GM21786 (cell line): ENCODE data around the gene EMC8.

ENCODE experiments used
- ATAC-seq: cut with Tn5 transposase; IDR thresholded peaks from one replicate; pipeline ENCODE4 v1.9.1; 2021; ENCODE audit not compliant: unreplicated experiment

The EMC8 gene

DNA sequence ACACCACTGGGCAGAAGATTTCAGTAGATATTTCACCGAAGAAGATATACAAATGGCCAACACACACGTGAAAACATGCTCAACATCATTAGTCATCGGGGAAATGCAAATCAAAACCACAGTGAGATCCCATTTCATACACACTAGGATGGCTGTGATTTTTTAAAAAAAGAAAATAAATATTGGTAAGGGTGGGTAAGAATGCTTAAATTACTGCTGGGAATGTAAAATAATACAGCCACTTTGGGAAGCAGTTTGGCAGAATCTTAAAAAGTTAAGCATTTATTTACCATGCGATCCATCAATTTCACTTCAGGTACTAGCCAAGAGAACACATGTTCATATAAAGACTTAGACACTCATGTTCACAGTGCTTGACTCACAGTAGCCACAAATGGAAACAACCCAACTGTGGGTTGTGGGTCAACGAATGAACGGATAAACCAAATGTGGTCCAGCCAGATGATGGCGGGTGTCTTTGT, 42.0 kb downstream of the EMC8 start:
- ATAC-seq: peak; percentile 31

DNA sequence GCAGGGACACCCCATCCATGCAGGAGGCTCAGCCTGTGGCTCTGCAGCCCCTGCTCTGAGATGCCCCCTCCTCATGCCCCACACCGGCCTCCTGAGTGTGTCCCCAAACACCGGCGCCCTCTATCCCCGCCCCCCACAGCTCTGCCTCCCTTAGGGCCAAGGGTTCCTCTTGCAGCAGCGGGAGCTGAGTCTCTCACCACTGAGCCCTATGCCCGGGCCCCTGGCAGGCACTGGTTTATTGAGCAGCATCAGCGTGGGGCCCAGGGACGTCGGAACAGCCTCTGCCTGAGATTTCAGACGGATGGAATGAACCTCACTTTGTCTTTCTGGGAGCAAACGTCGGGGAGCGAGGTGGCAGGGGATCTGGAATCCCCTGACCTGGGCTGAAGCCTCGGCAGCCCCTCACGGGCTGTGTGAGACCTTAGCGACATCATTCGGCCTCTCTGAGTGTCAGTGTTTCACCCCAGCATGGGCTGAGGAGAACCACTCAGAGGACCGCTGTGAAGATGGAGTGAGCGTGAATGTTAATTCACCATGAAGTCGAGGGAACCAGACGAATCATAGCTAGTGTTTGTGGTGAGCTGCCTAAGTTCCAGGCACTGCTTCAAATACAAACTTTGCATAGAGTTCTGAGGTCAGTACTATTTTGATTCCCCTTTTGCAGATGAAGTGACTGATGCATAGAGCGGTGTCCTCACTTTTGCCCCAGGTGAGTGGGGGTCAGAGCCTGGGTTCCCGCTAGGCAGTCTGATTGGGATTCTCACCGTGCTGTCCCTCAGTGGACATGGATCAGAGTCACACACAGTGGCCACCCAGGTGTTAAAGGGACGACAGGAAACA, 43.2 kb downstream of the EMC8 start:
- ATAC-seq: no peak

DNA sequence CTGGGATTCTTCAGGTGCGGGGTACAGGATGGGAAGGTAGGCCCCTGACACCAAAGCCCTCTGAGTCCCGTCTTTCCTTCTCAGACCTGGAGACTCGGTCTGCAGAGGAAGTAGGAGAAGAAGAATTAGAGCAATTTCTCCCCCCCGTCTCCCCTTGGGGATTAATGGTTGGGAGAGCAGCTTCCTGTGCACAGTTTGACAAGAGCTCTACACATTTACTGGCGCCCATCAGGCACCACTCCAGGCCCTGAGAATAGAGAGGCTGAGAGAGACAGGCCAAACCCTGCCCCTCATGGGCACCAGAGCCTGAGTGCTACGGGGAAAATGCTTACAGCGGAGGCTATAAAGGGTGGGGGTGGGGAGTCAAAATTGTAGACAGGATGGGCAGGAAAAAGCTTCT, 44.9 kb downstream of the EMC8 start:
- no peak for ATAC-seq

DNA sequence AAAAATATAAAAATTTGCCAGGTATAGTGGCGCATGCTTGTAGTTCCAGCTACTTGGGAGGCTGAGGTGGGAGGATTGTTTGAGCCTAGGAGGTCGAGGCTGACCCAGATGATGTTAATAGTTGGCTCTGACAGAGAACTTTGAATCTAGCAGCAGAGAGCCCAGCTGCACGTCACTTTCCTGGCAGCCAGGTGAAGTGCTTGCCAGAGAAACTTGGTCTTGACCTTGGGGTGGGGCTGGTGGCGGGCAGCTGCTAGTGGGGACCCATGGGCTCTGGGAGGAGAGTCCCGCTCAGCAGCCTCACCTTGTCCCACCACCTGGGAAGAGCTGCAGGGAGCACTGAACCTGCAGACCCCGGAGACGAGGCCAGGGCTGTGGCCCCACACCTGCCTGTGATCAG, 45.4 kb downstream of the EMC8 start:
- ATAC-seq: no peak

DNA sequence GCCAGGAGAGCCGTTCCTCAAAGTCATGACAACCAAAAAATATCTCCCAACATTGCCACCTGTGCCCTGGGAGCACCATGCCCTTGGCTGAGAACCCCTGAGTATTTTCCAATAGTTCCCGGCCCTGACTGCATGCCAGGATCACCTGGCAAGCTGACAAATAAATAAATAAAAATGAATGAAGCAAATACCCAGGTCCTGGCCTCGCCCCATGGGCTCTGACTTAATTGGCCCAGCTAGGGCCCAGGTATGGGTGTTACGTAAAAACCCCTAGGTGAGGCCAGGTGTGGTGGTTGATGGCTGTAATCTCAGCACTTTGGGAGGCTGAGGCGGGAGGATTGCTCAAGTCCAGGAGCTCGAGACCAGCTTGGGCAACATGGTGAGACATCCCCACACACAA, 45.8 kb downstream of the EMC8 start:
- ATAC-seq: no peak

DNA sequence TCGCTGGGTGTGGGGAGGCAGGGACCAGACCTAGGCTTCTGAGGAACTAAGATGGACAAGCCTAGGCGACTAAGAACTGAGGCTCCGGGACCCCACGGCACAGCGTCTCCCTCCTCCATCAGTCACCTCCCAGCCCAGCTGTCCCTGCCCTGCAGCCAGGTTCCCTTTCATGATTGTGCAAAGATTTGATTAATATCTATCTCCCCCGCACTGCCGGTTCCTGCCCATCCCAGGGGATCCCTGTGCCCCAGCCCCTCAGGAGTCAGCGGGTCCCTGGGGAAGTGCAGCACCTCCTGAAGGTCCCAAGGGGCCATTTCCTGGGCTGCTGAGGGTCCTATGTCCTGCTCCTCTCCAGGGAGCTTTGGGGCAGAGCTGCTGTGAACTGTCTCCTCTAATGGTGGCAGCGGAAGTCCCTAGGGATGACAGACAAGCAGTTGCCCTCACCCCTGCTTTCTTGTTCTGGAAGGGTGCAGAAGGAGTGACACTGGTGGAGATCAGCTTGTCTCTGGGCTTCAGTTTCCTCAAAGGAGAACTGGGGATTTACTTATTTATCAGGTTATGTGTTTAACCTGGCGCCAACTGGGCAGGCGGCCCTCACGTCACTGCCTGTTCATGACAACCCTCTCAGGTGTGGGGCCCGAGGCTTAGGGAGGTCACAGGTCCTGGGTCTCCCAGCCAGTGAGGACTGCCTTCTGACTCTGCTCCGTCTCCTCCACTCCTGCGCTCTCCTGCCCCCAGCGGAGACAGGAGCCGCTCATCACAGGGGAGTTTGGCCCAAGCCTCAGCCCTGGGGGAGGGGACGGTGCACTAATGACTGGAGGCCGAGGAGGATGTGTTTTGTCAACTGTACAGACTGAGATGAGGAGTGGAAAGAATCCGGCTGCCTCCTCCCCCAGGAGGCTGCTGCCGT, 46.6 kb downstream of the EMC8 start:
- ATAC-seq: no peak

DNA sequence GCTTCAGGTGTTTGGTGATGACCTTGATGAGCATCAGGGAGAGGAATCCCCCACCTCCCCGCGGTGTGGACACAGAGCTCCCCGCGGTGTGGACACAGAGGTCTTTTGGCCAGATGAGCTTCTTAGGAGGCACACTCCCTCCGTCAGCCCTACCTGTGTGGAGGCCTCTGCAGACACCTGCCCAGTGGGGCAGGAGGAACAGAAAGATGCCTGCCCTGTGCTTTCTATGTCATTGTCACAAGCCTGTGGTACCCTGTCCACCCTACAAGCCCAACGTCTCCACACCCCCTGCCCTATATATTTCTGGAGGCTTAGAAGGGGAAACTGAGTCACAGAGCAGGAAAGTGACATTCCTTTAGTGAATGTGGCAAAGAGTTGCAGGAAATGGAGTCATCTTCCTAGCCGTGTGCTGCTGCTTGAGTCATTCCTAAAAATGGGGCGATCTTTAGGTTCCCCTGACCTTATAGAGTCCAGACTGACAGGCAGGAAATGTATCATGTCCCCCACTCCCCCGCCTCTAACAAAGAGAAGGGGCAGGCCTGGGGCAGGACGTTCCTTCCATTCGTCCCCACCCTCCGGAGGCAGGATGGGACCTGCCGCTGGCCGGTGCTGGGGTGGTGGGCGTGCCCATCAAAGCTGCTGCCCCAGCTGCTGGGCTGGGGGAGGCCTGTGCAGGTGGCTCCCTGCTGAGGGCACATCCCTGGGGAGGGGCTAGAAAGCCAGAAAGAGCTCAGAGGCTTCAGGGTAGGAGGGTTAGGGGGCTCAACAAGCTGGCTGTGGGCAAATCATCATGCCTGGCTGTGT, 47.4 kb downstream of the EMC8 start:
- ATAC-seq: no peak

DNA sequence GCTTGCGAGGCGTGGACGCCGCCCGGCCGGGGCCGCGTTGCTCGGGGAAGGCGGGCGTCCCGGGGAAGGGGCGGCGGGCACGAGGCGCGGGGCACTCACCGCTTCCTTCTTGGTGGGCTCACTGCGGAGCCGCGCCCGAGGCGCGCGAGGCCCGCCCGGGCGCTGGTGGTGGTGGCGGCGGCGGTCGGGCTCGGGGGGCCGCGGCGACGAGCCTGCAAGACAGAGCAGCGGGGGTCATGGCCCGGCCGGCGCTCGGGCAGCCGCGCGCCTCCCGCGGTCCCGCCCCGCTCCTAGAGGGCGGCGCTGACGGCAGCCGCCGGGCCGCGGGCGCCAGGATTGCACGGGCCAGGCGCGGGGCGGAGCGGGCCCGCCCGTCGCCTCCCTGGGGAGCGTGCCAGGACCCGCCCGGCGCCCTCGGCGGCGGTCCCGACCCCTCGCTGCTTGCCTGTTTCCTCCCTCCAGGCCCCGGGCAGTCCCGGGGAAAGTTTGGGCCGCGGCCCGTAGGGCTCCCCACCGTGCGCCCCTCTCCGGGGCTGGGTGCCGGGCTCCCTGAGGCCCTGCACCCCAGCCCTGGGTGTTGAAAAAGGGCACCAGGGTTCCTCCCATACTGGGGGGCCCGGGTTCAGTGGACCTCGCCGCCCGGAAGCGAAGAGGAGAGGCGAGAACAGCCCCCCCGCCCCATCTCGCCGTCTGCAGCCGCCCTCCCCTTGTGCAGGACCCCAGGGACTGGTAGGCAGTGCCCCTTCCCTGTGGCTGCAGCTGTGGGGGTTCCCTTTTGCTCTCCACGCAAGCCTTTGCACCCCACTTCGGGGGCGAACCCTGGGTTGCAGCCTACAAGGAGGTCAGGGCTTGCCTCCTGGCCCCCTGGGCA, 48.3 kb downstream of the EMC8 start, which contains the start of gene C16orf74:
C16orf74 (minus strand) TSS at position 270 of the 871 bp plus-strand sequence. CDS start 15,879 bp downstream, outside the sequence.
- ATAC-seq: peak; percentile 28

DNA sequence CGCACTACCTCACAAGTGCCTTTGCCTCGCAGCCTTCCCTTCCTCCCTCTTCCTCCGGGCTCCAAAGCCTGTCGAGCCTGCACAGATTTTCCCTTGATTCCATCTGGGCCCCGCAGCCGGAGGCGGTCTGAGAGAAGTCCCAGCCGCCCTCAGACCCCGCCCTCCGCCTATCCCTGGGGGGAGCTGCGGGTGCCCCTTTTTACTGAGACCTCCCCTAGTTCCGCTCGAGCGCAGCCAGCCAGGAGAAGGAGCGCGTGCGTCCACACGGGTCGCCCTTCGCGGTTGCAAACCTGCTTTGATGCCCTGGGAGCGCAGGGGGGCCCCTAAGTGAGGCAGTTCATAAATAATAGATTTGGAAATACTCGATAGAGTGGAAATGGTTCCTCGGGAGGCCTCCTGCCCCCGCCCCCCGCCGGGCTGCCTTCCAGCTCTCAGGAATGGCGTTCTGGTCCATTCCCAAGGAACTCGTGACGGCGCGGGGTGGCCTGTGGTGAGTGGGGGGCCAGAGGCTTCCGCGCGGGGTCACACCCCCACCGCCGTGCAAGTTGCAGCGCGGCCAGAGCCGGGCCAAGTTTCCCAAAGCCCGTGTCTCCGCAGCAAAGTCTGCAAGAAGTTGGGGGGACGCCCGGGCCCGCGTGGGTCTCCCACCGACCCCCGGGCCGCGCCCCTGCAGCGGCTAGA, 49.1 kb downstream of the EMC8 start:
- no peak for ATAC-seq

DNA sequence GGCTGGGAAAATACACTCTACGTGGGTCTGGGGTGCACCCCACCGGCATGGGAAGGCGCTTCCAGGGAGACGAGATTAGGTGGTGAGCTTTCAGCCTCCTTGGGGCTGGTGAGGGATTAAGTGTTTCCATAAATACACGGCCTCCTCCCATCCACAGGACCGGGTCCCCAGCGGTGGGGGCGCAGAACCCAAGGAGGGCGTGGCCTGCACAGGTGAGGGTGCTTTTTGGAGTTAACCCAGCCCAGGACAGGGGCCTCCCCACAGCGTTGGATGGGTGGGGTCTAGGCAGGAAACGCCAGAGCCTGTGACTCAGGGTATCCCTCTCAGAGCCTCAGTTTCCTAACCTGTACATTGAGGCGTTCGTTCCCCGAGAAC, 49.6 kb downstream of the EMC8 start:
- ATAC-seq: no peak

DNA sequence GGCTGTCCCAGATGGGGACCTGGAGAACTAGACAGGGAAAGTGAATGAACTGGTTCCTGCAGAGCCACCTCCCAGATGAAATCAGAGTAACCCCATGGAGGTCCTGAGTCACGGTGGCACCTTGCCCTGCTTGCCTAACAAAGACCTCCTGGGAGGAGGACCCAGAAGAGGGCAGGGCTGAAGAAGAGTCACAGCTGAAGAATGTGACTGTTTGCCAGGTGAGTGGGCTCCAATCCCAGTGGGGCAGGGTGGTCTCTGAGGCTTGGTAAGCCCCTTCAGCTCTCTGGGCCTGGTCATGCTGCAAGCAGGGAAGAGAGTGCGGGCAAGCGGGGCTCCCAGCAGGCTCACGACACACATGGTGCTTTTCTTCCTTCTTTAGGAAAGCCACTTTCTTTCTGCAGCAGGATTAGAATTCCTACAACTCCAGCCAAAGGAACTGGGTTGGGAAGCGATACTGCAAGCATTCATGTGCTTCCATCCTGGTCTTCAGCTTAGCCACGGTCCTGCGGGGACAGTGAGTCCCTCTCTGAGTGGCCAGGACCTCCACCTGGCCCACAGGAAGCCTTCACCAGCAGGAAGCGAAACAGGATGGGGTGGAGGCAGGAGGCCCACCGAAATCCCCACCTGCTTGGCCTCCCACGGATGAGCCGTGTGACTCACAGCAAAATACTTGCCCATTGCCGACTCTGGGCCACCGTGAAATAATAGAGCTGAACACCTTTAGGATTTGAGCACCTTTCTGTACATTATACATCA, 52.7 kb downstream of the EMC8 start:
- no peak for ATAC-seq

DNA sequence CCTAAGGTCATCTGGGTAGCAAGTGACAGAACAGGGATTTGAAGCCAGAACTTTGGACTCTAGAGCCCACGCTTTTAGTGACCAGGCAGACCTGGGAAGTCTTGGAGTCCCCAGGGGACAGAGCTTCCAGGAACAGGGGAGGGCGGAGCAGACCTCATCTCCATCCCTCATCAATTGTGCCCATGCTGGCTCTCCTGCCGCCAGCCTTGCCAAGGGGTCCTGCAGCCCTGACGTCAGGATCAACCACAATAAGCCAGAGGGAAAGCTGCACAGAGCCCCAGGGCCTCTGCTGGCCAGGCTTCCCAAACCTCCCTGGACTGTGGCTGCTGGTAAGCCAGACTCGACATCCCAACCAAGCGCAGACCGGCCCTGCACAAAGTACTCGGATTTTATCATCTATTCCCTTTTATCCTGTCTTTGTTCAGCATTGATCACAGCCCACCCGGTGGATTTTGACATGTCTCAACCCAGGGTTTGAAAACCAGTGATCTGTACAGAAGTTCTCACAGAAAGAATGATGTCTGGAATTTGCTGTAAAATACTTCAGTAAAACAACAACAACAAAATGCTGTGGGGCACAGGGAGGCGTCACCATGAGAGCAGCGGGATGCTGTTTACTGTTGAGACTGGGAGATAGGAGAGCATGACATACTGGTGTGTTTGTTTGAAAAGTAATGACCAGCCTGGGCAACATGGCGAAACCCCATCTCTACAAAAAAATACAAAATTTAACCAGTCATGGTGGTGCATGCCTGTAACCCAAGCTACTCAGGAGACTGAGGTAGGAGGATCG, 60.2 kb downstream of the EMC8 start:
- ATAC-seq: no peak

DNA sequence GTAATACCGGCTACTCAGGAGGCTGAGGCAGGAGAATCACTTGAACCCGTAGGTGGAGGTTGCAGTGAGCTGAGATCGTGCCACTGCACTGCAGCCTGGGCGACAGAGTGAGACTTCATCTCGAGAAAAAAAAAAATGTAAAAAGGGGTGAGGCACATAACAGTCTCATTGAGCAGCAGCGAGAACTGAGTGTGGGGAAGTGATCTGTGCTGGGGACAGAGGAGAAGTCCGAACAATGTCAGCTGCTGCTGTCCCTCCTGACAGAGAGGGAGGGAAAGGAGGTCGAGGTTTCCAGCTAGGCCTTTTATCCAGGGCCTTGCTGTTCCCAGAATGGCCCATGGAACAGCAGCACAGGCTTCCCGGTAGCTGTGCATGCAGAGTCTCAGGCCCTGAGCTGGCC, 62.4 kb downstream of the EMC8 start:
- no peak for ATAC-seq

DNA sequence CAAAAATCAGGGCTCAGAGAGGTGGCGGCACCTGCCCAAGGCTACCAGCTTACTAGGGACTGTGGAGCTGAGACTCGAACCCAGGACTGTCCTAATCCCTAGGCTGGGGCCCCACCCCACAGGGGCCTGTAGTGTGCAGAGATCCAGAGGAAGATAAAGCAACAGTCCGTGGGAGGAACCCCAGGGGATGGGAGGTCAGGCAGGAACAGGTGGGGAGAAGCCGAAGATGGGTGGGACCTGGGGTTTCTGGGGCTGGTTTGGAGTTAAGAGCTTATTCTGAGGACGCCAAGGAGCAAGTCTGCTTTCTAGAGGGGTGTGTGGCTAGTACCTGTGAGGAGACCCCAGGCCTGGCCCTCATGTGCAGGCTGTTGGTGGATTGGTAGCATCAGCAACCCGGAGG, 63.4 kb downstream of the EMC8 start:
- no peak for ATAC-seq

DNA sequence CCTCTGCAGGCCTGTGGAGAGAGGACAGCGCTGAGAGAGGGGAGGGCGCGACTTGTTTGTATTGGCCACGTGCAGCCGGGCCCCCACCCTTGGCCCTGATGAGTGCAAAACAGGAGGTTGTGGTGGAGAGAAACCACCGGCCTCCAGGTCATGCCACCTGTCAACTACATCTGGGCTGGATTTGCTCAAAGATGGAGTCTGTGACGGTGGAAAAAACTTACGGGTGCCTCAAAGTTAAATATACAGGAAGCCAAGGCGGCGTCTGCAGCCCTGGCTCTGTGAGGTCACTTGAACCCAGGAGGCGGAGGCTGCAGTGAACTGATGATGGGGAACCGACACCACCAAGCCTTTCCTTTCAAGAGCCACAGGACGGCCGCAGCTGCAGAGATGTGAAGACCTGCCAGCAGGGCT, 64.1 kb downstream of the EMC8 start:
- ATAC-seq: peak; percentile 74

DNA sequence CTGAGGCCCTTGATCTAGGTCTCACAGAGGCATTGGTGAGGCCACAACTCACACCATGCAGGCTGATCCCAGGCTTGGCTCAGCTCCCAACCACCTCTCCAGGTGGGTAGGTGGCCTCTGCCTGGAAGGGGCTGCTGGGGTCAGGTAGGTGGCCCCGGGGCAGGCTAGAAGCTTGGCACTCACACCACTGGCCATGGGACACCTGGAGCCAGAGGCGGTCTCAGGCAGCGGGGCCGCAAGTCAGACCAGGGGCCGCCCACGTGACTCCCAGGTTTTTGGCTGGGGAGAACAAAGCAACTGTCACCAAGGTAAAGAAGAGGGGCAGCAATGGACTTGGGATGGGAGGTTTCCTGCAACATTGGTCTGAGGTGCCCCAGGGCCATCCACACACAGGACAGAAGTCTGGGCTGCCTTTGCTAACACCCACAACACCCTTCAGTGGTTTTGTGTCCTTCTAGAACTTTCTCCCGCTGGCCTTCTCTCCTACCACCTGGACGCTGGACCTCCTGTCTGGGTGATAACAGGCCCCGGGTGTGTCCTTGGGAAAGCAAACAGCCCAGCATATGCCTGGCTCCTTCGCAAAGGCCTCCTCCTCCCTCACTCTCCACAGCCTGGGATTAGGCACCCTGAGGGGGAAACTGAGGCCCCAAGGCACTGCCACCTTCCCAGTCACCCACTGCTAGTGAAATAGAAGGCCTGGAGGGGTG, 64.9 kb downstream of the EMC8 start:
- ATAC-seq: no peak

DNA sequence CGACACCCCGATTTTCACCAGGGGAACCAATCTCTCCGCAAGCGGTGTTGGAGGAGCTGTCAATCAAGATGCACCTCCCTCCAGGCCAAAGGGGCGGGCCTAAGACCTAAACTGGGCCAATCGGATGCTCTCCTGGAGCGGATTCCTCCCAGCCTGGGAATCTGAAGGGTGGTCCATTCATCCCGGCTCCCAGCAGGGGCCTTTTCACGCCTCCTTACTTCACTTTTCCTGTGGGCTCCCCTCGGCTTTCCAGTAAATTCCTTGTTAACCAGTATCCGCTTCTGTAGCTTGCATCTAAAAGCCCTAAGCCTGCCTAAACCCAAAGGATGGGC, 65.5 kb downstream of the EMC8 start:
- no peak for ATAC-seq
